GM23338 (cell line): Measurements from ENCODE around the gene SLC30A7. TPM values are rescaled to one million over a fixed set of nuclear protein-coding genes. Genes with fewer than 3 reads are reported as not detected.

Source experiments
- ATAC-seq: fragments of 200-7000 bp; cut with Tn5 transposase; 3 replicates; pipeline ENCODE4 v1.9.1; 2020
- DNase-seq: peaks from one replicate; pipeline ENCODE4 v3.0.0-alpha.2; 2015; ENCODE audit warnings: low spot score
- H2AFZ ChIP-seq: fragments of 200-600 bp; sonication (generic); 2 replicates; pipeline ENCODE4 v1.8.0; 2016; ENCODE audit warnings: antibody characterized with exemption, mild to moderate bottlenecking, moderate library complexity
- H3F3A ChIP-seq: fragments of 200-600 bp; sonication (generic); replicated peaks from 2 replicates; pipeline ENCODE4 v1.8.0; 2017; ENCODE audit warnings: antibody characterized with exemption, mixed run types, low read depth
- H3K27ac ChIP-seq: fragments of 200-600 bp; sonication (generic); 2 replicates; pipeline ENCODE4 v1.6.1; 2016; ENCODE audit warnings: low read depth
- H3K27me3 ChIP-seq: fragments of 200-600 bp; sonication (generic); 2 replicates; pipeline ENCODE4 v1.8.0; 2016; ENCODE audit warnings: mild to moderate bottlenecking, mixed run types, moderate library complexity; ENCODE audit not compliant: insufficient read depth
- H3K36me3 ChIP-seq: fragments of 200-600 bp; sonication (generic); 2 replicates; pipeline ENCODE4 v1.8.0; 2016; ENCODE audit warnings: mild to moderate bottlenecking; ENCODE audit not compliant: insufficient read depth
- H3K4me1 ChIP-seq: fragments of 200-600 bp; sonication (generic); 2 replicates; pipeline ENCODE4 v1.8.0; 2016; ENCODE audit warnings: mild to moderate bottlenecking, moderate library complexity; ENCODE audit not compliant: insufficient read depth
- H3K4me2 ChIP-seq: fragments of 200-600 bp; sonication (generic); 2 replicates; pipeline ENCODE4 v1.7.1; 2017; ENCODE audit warnings: mixed run types
- H3K4me3 ChIP-seq: fragments of 200-600 bp; sonication (generic); 2 replicates; pipeline ENCODE4 v1.6.1; 2016; ENCODE audit warnings: mixed run types
- H3K79me2 ChIP-seq: fragments of 200-600 bp; sonication (generic); replicated peaks from 2 replicates; pipeline ENCODE4 v1.8.0; 2017; ENCODE audit warnings: mild to moderate bottlenecking; ENCODE audit not compliant: insufficient read depth
- H3K9me2 ChIP-seq: fragments of 200-600 bp; sonication (generic); 2 replicates; pipeline ENCODE4 v1.8.0; 2017; ENCODE audit not compliant: insufficient read depth
- H4K20me1 ChIP-seq: fragments of 200-600 bp; sonication (generic); replicated peaks from 2 replicates; pipeline ENCODE4 v1.8.0; 2017; ENCODE audit warnings: mild to moderate bottlenecking; ENCODE audit not compliant: insufficient read depth
- H3K27ac Mint-ChIP-seq: 2 replicates; pipeline ENCODE4 v1.8.0; 2020; ENCODE audit warnings: inconsistent platforms, mild to moderate bottlenecking, moderate library complexity, mixed read lengths
- H3K27me3 Mint-ChIP-seq: 3 replicates; pipeline ENCODE4 v1.8.0; 2022; ENCODE audit warnings: low read depth, mild to moderate bottlenecking, moderate library complexity, mixed read lengths, inconsistent platforms; ENCODE audit not compliant: insufficient read depth, poor library complexity
- H3K36me3 Mint-ChIP-seq: 3 replicates; pipeline ENCODE4 v1.8.0; 2021; ENCODE audit warnings: low read depth, mild to moderate bottlenecking, inconsistent platforms, moderate library complexity, mixed read lengths
- H3K4me1 Mint-ChIP-seq: 3 replicates; pipeline ENCODE4 v1.8.0; 2020; ENCODE audit warnings: mild to moderate bottlenecking, inconsistent platforms, mixed read lengths
- H3K4me3 Mint-ChIP-seq: 3 replicates; pipeline ENCODE4 v1.8.0; 2021; ENCODE audit warnings: moderate library complexity, mild to moderate bottlenecking, inconsistent platforms, mixed read lengths
- H3K9me3 Mint-ChIP-seq: 3 replicates; pipeline ENCODE4 v1.8.0; 2020; ENCODE audit warnings: moderate library complexity, mild to moderate bottlenecking, inconsistent platforms, mixed read lengths
- CREB1 ChIP-seq: fragments of 250-450 bp; sonication (Bioruptor Pico); IDR thresholded peaks from 2 replicates; pipeline ENCODE4 v1.5.0; 2020; ENCODE audit warnings: low read depth, mild to moderate bottlenecking, moderate library complexity
- CTCF ChIP-seq, 2 experiments: fragments of 200-600 bp in 1 of 2; sonication (generic) in 1 of 2; conservative IDR thresholded peaks; 2 replicates each; pipeline versions ENCODE4 v1.5.1 to v1.6.1; 2016 to 2017; ENCODE audit warnings: antibody characterized with exemption in 2 of 2, low read depth in 2 of 2, mild to moderate bottlenecking in 2 of 2, moderate library complexity in 1 of 2
- ETS1 ChIP-seq: IDR thresholded peaks from 2 replicates; pipeline ENCODE4 v1.6.1; 2016; ENCODE audit warnings: antibody characterized with exemption
- EZH2 ChIP-seq: fragments of 200-600 bp; sonication (generic); IDR thresholded peaks from one replicate; pipeline ENCODE4 v1.8.0; 2017; ENCODE audit warnings: antibody characterized with exemption, mild to moderate bottlenecking, low read depth; ENCODE audit not compliant: unreplicated experiment
- EZH2phosphoT487 ChIP-seq: fragments of 200-600 bp; sonication (generic); IDR thresholded peaks from one replicate; pipeline ENCODE4 v1.8.1; 2018; ENCODE audit warnings: antibody characterized with exemption; ENCODE audit not compliant: unreplicated experiment
- JUNB ChIP-seq: IDR thresholded peaks from one replicate; pipeline ENCODE4 v1.6.1; 2016; ENCODE audit warnings: antibody characterized with exemption; ENCODE audit not compliant: unreplicated experiment
- NANOG ChIP-seq: IDR thresholded peaks from 2 replicates; pipeline ENCODE4 v1.6.1; 2016; ENCODE audit warnings: antibody characterized with exemption, borderline replicate concordance
- POLR2AphosphoS5 ChIP-seq: IDR thresholded peaks from 2 replicates; pipeline ENCODE4 v1.6.1; 2016; ENCODE audit warnings: antibody characterized with exemption, low read depth
- REST ChIP-seq: IDR thresholded peaks from one replicate; pipeline ENCODE4 v1.6.1; 2018; ENCODE audit warnings: antibody characterized with exemption; ENCODE audit not compliant: unreplicated experiment
- STAT1 ChIP-seq: IDR thresholded peaks from one replicate; pipeline ENCODE4 v1.6.1; 2016; ENCODE audit warnings: antibody characterized with exemption; ENCODE audit not compliant: unreplicated experiment
- ZNF114 ChIP-seq: fragments of 250-450 bp; sonication (Bioruptor Pico); IDR thresholded peaks from 2 replicates; pipeline ENCODE4 v1.5.0; 2020; ENCODE audit warnings: mild to moderate bottlenecking, moderate library complexity
- ZNF331 ChIP-seq: fragments of 250-450 bp; sonication (Bioruptor Pico); IDR thresholded peaks from 2 replicates; pipeline ENCODE4 v1.5.0; 2020; ENCODE audit warnings: low read depth, mild to moderate bottlenecking, moderate library complexity
- polyA plus RNA-seq: library from polyadenylated mRNA; unstranded; fragments of >200 nt; fragmentation: Nextera tagmentation; extraction: Ambion mirVana; gene quantifications from 2 replicates; pipeline ENCODE4 v1.2.1, GENCODE V29; 2016
- total RNA-seq: library from RNA; depleted of rRNA; stranded (reverse); fragments of >200 nt; shearing (Covaris generic); gene quantifications from 2 replicates; pipeline ENCODE4 v1.2.3, GENCODE V29; 2014

SLC30A7 gene
- total and polyA plus RNA-seq, 2 experiments from 2014 or later = 9.8 to 25.1 TPM

GRCh38 chr1:100936194-100936967 lies 40.5 kb downstream of the SLC30A7 start:
- no peak overlapping the region for H3K4me3 Mint-ChIP-seq
- H3K4me3 ChIP-seq = no peak overlapping the region
- no peaks in the 10 kb centered on the region for H3K27me3 Mint-ChIP-seq
- TF ChIP-seq EZH2phosphoT487 = no peak
- TF ChIP-seq POLR2AphosphoS5 = no peak
- TF ChIP-seq CTCF (conservative IDR thresholded peaks at IDR 0.05; ENCODE audit: low read depth in 2 of 2) = no peak
- TF ChIP-seq STAT1 = no peak
- no peak for TF ChIP-seq ZNF331 (CRISPR knock-in tag)
- H4K20me1 ChIP-seq = no peaks in the 10 kb centered on the region
- DNase-seq (no peak), ATAC-seq (no peak)
- H3K27me3 ChIP-seq = no peaks in the 10 kb centered on the region
- H3K27ac ChIP-seq = no peak overlapping the region
- no peaks in the 10 kb centered on the region for H3K4me1 ChIP-seq
- no peak overlapping the region for H3K4me2 ChIP-seq
- H3K79me2 ChIP-seq = no peaks in the 10 kb centered on the region
- H3K27ac Mint-ChIP-seq = peak overlapping the region; percentile 80; the same call in 1 of the 2 replicates
- H3K36me3 ChIP-seq = no peaks in the 10 kb centered on the region
- no peak overlapping the region for H2AFZ ChIP-seq
- H3F3A ChIP-seq = no peaks in the 10 kb centered on the region
- no peaks in the 10 kb centered on the region; the same call in 2 of the 3 replicates for H3K9me3 Mint-ChIP-seq
- H3K4me1 Mint-ChIP-seq = no peaks in the 10 kb centered on the region
- H3K36me3 Mint-ChIP-seq = peaks cover 52% of the 10 kb centered on the region
- H3K9me2 ChIP-seq = no peaks in the 10 kb centered on the region

GRCh38 chr1:100941098-100941527 lies 45.2 kb downstream of the SLC30A7 start:
- H3K36me3 ChIP-seq = no peaks in the 10 kb centered on the region
- no peaks in the 10 kb centered on the region for H3K9me3 Mint-ChIP-seq
- no peak overlapping the region for H3K27ac Mint-ChIP-seq
- 0 out of 2 replicates have a peak, but pooled peaks cover 3% of the 10 kb centered on the region for H4K20me1 ChIP-seq
- H3K4me2 ChIP-seq = no peak overlapping the region
- H3K36me3 Mint-ChIP-seq = peaks cover 56% of the 10 kb centered on the region
- no peaks in the 10 kb centered on the region for H3K27me3 ChIP-seq
- no peak overlapping the region for H2AFZ ChIP-seq
- H3K27me3 Mint-ChIP-seq = no peaks in the 10 kb centered on the region
- H3K9me2 ChIP-seq = no peaks in the 10 kb centered on the region
- DNase-seq = no peak
- H3K4me1 Mint-ChIP-seq = no peaks in the 10 kb centered on the region
- peaks cover 17% of the 10 kb centered on the region for H3K79me2 ChIP-seq
- H3K4me3 ChIP-seq = no peak overlapping the region
- H3K4me1 ChIP-seq = no peaks in the 10 kb centered on the region
- ATAC-seq = no peak
- no peak overlapping the region for H3K4me3 Mint-ChIP-seq
- no peaks in the 10 kb centered on the region for H3F3A ChIP-seq
- H3K27ac ChIP-seq = no peak overlapping the region
- TF ChIP-seq POLR2AphosphoS5 (no peak), ZNF114 (CRISPR knock-in tag) (no peak), CTCF (conservative IDR thresholded peaks at IDR 0.05; ENCODE audit: low read depth in 2 of 2) (no peak), EZH2 (no peak), NANOG (no peak), ETS1 (no peak), REST (no peak), CREB1 (CRISPR knock-in tag) (no peak), STAT1 (no peak), ZNF331 (CRISPR knock-in tag) (no peak), JUNB (no peak)
